GM12874 (cell line): Measurements from ENCODE around the gene C1orf50.
A peak's percentile ranks its signal among the peaks of the same experiment; 100 is the strongest.

ENCODE experiments used
- TF ChIP-seq, protein P1 (sequence below): IDR thresholded peaks from 2 replicates; pipeline ENCODE4 v1.5.1; 2011; ENCODE audit warnings: low read depth, mild to moderate bottlenecking, control low read depth, low read length, moderate library complexity; ENCODE audit not compliant: insufficient read depth

Gene C1orf50

DNA sequence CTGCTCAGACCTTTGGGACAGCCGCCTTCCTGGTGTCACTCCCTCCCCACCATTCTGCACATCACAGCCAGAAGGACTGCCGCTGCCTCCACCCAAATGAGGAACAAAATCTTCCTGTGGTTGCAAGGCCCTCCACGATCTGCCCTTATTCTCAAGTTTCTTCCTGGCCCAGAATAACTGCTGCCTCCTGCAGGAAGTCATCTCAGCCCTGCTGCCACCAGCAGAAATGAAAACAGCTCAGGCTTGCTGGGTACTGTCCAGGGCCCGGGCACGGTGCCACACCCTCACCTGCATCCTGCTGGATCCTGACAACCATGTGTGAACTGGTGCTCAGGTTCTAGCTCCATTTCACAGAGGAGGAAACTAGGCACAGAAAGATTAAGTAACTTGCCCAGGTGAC, 29.8 kb upstream of the C1orf50 start:
- TF ChIP-seq, protein P1, sequence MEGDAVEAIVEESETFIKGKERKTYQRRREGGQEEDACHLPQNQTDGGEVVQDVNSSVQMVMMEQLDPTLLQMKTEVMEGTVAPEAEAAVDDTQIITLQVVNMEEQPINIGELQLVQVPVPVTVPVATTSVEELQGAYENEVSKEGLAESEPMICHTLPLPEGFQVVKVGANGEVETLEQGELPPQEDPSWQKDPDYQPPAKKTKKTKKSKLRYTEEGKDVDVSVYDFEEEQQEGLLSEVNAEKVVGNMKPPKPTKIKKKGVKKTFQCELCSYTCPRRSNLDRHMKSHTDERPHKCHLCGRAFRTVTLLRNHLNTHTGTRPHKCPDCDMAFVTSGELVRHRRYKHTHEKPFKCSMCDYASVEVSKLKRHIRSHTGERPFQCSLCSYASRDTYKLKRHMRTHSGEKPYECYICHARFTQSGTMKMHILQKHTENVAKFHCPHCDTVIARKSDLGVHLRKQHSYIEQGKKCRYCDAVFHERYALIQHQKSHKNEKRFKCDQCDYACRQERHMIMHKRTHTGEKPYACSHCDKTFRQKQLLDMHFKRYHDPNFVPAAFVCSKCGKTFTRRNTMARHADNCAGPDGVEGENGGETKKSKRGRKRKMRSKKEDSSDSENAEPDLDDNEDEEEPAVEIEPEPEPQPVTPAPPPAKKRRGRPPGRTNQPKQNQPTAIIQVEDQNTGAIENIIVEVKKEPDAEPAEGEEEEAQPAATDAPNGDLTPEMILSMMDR: peak; percentile 18; the same call in 1 of the 2 replicates

DNA sequence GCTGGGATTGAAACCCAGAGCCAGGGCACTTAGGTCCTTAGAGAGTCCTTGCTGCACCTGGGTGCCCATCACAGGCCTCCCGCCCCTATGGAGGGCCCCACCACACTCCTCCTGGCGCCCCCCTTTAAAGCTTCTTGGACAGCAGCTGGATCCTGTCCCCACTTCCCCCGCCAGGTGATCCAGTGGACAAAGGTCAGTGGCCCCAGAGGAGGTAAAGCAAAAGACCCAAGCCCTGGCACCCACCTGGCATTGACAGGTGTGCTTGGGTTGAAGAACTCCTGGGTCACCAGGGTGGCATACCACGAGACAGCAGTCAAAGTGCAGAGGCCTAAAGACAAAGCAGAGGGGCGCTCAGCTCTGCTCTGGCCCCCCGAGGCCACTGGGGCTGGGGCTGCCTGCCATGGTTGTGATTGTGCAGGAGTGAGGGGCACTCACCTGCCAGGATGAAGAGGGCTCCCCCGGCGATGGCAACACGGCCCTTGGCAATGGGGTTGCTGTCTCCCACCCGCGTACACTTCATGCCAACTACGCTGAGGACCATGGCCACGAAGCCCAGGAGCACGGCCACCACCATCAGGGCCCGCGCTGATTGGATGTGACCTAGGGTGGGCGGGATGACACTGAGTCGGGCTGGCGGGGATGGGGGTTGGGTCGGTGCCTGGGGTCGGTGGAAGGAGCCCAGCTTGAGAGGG, 28.9 kb upstream of the C1orf50 start:
- TF ChIP-seq, protein P1: no peak

DNA sequence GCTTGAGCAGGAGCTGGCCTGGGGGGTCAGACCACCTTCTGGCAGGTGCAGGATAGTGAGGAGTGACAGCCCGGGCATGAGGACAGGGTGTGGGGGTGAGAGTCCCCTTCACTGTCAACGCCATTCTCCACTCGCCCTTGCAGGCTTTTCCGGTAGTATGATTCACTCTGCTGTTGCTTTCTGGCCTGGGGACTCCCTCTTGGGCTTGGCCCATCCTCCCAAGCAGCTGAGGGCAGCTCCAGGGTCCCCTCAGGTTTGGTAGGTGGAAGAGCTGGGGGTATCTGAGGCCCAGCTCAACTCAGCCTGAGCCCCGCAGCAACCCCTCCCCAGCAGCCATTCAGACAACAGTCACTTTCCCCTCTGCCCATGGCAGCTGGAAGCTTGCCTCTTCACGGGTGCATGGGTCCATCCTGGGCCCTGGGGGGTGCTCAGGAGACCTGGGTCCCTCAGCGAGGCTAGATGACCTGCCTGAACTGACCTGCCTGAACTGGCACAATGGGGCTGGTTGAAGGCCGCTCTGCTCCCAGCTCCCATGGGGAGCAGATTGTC, 28.3 kb upstream of the C1orf50 start:
- TF ChIP-seq, protein P1: no peak

DNA sequence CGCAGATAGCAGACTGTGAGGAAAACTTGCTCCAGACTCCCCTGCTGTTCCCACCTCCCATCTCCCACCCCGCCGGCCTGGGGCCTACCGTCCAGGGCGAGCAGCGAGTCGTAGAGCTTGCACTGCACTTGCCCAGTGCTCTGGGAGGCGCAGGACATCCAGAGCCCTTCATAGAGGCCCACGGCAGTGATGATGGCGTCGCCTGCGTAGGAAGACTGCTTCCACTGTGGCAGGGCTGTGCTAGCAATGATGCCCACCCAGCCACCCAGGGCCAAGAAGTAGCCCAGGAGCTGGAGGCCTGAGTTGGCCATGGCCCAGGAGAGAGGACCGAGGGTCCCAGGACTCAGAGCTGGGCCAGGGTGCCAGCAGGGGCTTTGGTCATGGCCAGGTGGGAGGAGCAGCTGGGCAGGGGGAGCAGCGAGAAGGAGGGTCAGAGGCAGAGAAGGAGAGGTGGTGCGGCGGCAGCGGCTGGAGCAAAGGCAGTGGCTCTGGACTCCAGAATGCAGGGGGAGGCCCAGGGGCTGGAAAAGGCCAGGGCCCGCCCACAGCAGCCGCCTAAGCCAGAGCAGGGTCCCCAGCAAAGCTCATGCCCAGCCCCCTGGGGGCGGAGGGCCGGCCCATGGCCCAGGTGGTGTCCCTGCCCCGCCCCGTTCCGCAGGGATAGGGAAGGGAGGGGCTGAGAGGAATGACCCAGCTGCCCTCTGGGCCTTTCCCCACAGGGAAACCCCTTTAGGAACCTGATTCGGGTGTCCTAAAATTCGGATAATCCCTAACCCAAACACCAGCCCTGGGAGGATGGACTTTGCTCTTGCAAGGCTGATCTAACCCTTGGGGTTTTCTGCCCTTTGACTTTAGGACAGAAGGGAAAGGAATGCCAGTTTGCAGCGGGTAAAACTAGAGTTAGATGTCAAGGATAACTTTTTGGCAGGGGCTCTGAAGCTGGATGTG, 27.0 kb upstream of the C1orf50 start, which contains the start of gene CLDN19:
CLDN19 (minus strand) TSS at position 484 of the 948 bp plus-strand sequence; CDS start at position 311, 173 bp downstream.
- TF ChIP-seq, protein P1: no peak

DNA sequence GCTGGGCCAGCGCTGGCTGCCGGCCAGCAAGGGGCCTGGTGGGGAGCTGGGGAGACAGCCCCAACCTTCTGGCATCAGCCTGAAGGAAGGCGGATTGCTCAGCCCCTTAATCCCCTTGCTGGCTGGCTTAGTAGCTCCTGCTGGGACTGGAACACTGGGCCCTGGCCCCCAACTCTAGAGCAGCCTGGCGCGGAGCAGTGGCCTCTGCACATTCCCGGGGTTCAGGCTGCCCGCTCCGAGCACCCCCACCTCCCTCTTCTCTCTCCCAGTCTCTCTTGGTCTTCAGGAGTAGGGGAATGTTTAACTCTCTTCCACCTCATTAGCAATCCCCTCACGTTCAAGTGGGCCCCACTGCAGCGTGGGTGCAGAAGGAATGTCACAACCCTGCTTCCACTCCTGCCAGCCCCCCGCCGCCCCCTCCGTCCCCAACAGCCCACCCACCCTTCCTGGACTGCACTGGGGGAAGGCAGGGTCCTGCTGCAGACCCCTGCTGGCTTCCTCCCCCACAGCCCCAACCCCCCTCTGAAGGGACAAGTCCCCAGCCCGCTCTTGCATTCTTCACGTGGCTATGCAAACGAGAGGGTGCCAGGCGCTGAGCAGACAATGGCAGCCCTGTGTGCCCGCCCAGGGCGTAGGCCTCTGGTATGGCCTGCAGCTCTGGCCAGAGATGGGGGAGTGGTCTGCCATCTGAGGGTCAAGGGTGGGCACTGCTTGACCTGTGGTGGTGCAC, 26.0 kb upstream of the C1orf50 start:
- TF ChIP-seq, protein P1: no peak

DNA sequence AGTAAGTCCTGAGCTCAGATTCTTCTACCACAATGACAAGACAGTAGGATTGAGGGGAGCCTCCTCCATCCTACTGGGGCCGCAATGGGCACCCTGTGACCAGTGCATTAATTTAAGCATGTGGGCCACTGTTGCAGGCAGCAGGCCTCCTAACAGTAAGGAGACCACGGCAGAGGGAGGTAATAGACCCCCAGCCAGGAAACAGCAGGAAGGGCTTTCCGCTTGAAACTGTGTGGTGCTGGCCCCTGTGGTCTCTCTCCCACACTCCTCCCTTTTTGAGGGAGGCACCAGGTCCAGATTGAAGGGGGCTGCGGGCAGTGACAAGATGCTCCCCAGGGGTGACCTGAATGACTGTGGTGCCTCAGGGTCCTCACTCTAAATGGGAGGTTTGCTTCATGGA, 25.3 kb upstream of the C1orf50 start:
- TF ChIP-seq, protein P1: no peak

DNA sequence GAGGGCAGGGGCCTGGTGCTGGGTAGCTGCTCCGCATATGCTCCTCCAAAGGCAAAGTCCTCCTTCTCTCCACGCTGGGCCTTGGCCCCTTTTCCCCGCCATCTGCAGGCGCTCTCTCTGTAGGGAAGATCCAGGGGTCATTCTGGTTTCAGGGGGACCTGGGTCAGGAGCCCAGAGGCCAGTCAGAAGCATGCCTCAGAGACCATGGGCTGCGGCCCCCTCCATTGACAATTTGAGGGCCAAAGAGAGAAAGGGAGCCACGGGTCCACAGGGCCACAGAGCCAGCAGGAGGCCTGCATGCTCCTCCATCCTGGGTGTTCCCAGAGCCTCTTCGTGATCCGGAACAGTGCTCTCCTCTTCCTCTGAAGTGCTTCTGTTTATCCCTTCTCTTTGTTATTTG, 24.9 kb upstream of the C1orf50 start:
- TF ChIP-seq, protein P1: no peak
